CD4-positive, alpha-beta T cell treated with Interleukin-6 at 100 ng/mL for 8 hours (primary cell): Measurements from ENCODE around the gene MYO5B.

Source experiments
- DNase-seq: peaks from one replicate; pipeline ENCODE4 v3.0.0-alpha.2; 2020; ENCODE audit warnings: mixed read lengths, low spot score

The MYO5B gene

GRCh38 chr18:50188652-50189051 lies 6.3 kb downstream of the MYO5B start:
- DNase-seq: no peak

GRCh38 chr18:50187659-50188058 lies 7.3 kb downstream of the MYO5B start:
- no peak for DNase-seq

- DNase-seq: no peak
Measured at GRCh38 chr18:50186385-50186784, 8.6 kb downstream of the MYO5B start.

- DNase-seq: no peak
Measured at GRCh38 chr18:50183556-50183955, 11.4 kb downstream of the MYO5B start.

- DNase-seq: no peak
Measured at GRCh38 chr18:50182511-50182910, 12.4 kb downstream of the MYO5B start.

- no peak for DNase-seq
Measured at GRCh38 chr18:50181590-50181989, 13.4 kb downstream of the MYO5B start.

GRCh38 chr18:50179465-50179864 lies 15.5 kb downstream of the MYO5B start:
- no peak for DNase-seq

- no peak for DNase-seq
Measured at GRCh38 chr18:50177294-50177992, 17.5 kb downstream of the MYO5B start.

GRCh38 chr18:50172367-50172766 lies 22.6 kb downstream of the MYO5B start:
- no peak for DNase-seq

GRCh38 chr18:50171406-50171805 lies 23.5 kb downstream of the MYO5B start:
- DNase-seq: no peak

GRCh38 chr18:50170004-50170403 lies 24.9 kb downstream of the MYO5B start:
- no peak for DNase-seq

GRCh38 chr18:50169149-50169548 lies 25.8 kb downstream of the MYO5B start:
- no peak for DNase-seq

GRCh38 chr18:50167966-50168365 lies 27.0 kb downstream of the MYO5B start:
- DNase-seq: no peak

- no peak for DNase-seq
Measured at GRCh38 chr18:50166901-50167300, 28.0 kb downstream of the MYO5B start.

GRCh38 chr18:50163505-50163904 lies 31.4 kb downstream of the MYO5B start:
- DNase-seq: no peak

- DNase-seq: no peak
Measured at GRCh38 chr18:50162486-50163304, 32.3 kb downstream of the MYO5B start.

GRCh38 chr18:50161597-50162205 lies 33.2 kb downstream of the MYO5B start:
- DNase-seq: no peak

- DNase-seq: no peak
Measured at GRCh38 chr18:50159654-50160046, 35.3 kb downstream of the MYO5B start.

GRCh38 chr18:50158866-50159653 lies 35.9 kb downstream of the MYO5B start:
- DNase-seq: no peak

- DNase-seq: no peak
Measured at GRCh38 chr18:50155406-50155805, 39.5 kb downstream of the MYO5B start.

- no peak for DNase-seq
Measured at GRCh38 chr18:50154420-50154819, 40.5 kb downstream of the MYO5B start.

- DNase-seq: no peak
Measured at GRCh38 chr18:50152900-50153299, 42.0 kb downstream of the MYO5B start.
